PC-3 (cell line): Measurements from ENCODE around the gene AGAP1. TPM values are rescaled to one million over a fixed set of nuclear protein-coding genes. Genes with fewer than 3 reads are reported as not detected.

Experiments
- ATAC-seq: fragments of 200-7000 bp; cut with Tn5 transposase; 2 replicates; pipeline ENCODE4 v1.9.1; 2020; ENCODE audit warnings: mild to moderate bottlenecking, moderate library complexity
- BruUV-seq: library from RNA; stranded (reverse); fragments of 400-500 nt; replicated peaks from 2 replicates; lab custom pipeline; 2021; lab: Mats Ljungman, UMichigan
- CTCF ChIA-PET: fragments of 300-600 bp; sonication (Branson Sonifier 250); formaldehyde crosslinking; loops from one replicate; lab custom pipeline; 2022; ENCODE audit warnings: antibody characterized with exemption; lab: Charles Lee
- POLR2A ChIA-PET: fragments of 300-600 bp; sonication (Branson Sonifier 250); formaldehyde crosslinking; loops from one replicate; lab custom pipeline; 2022; ENCODE audit warnings: antibody characterized with exemption; ENCODE audit not compliant: unreplicated experiment; lab: Charles Lee
- DNase-seq: peaks from one replicate; pipeline ENCODE4 v3.0.0-alpha.2; 2015
- H2AFZ ChIP-seq: fragments of 300-600 bp; sonication (generic); 2 replicates; pipeline ENCODE4 v1.6.0; 2016; ENCODE audit warnings: antibody characterized with exemption, low read length
- H3F3A ChIP-seq: fragments of 300-600 bp; sonication (generic); one replicate; pipeline ENCODE4 v1.6.0; 2017; ENCODE audit warnings: antibody characterized with exemption, low read length, control low read depth, mild to moderate bottlenecking; ENCODE audit not compliant: unreplicated experiment
- H3K27ac ChIP-seq: fragments of 300-600 bp; sonication (generic); 2 replicates; pipeline ENCODE4 v1.5.1; 2016; ENCODE audit warnings: mild to moderate bottlenecking, low read length
- H3K27me3 ChIP-seq: fragments of 300-600 bp; sonication (generic); 2 replicates; pipeline ENCODE4 v1.6.1; 2016; ENCODE audit warnings: low read length, mixed read lengths
- H3K36me3 ChIP-seq: fragments of 300-600 bp; sonication (generic); 2 replicates; pipeline ENCODE4 v1.6.1; 2016; ENCODE audit warnings: low read depth, mixed run types, low read length, mixed read lengths
- H3K4me1 ChIP-seq: fragments of 300-600 bp; sonication (generic); 2 replicates; pipeline ENCODE4 v1.5.1; 2016; ENCODE audit warnings: low read length; ENCODE audit not compliant: insufficient read depth
- H3K4me2 ChIP-seq: fragments of 300-600 bp; sonication (generic); 2 replicates; pipeline ENCODE4 v1.6.0; 2016; ENCODE audit warnings: low read length
- H3K4me3 ChIP-seq: fragments of 300-600 bp; sonication (generic); 2 replicates; pipeline ENCODE4 v1.5.1; 2016; ENCODE audit warnings: mild to moderate bottlenecking, low read length, mixed read lengths
- H3K79me2 ChIP-seq: fragments of 300-600 bp; sonication (generic); 2 replicates; pipeline ENCODE4 v1.6.1; 2017; ENCODE audit warnings: low read length, mixed read lengths
- H3K9ac ChIP-seq: fragments of 300-600 bp; sonication (generic); 2 replicates; pipeline ENCODE4 v1.6.0; 2016; ENCODE audit warnings: mild to moderate bottlenecking, low read length
- H3K9me2 ChIP-seq: fragments of 300-600 bp; sonication (generic); replicated peaks from 2 replicates; pipeline ENCODE4 v1.6.1; 2016; ENCODE audit warnings: mixed run types, low read length, mixed read lengths
- H3K9me3 ChIP-seq: fragments of 300-600 bp; sonication (generic); 2 replicates; pipeline ENCODE4 v1.6.1; 2016; ENCODE audit warnings: low read length, mixed read lengths
- H4K20me1 ChIP-seq: fragments of 300-600 bp; sonication (generic); 2 replicates; pipeline ENCODE4 v1.6.1; 2016; ENCODE audit warnings: low read length, mixed read lengths
- CTCF ChIP-seq: fragments of 300-600 bp; sonication (generic); conservative IDR thresholded peaks from 2 replicates; pipeline ENCODE4 v1.5.1; 2017; ENCODE audit warnings: antibody characterized with exemption, low read depth, mild to moderate bottlenecking, low read length
- EZH2 ChIP-seq: fragments of 300-600 bp; sonication (generic); IDR thresholded peaks from one replicate; pipeline ENCODE4 v1.6.1; 2017; ENCODE audit warnings: antibody characterized with exemption, mild to moderate bottlenecking, low read length; ENCODE audit not compliant: unreplicated experiment
- EZH2phosphoT487 ChIP-seq: fragments of 300-600 bp; sonication (generic); IDR thresholded peaks from 2 replicates; pipeline ENCODE4 v1.6.1; 2018; ENCODE audit warnings: mild to moderate bottlenecking, antibody characterized with exemption, low read length, borderline replicate concordance
- intact Hi-C: fragments of 100-400 bp; cut with micrococcal nuclease; formaldehyde crosslinking; loops from 2 replicates; pipeline ENCODE4 v1.9.0; 2023
- total RNA-seq: library from RNA; depleted of rRNA; stranded (reverse); fragments of >200 nt; gene quantifications from 2 replicates; pipeline ENCODE4 v1.2.3, GENCODE V29; 2014

Gene AGAP1
- total RNA-seq, 1 experiment from 2014 or later: 31.0 TPM

GRCh38 chr2:235512699-235513053 lies 18.8 kb downstream of the AGAP1 start:
- intact Hi-C loops: no loop called here
- Histone ChIP-seq H3K4me3 (no peak overlapping the region), H3K9ac (no peak overlapping the region), H3F3A (no peaks in the 10 kb centered on the region), H2AFZ (no peak overlapping the region), H3K4me2 (no peak overlapping the region), H3K27me3 (no peaks in the 10 kb centered on the region), H4K20me1 (peaks cover 11% of the 10 kb centered on the region; the same call in 1 of the 2 replicates), H3K4me1 (peaks cover 14% of the 10 kb centered on the region), H3K36me3 (no peaks in the 10 kb centered on the region), H3K27ac (no peak overlapping the region), H3K79me2 (peaks cover 99% of the 10 kb centered on the region), H3K9me3 (no peaks in the 10 kb centered on the region), H3K9me2 (no peaks in the 10 kb centered on the region)
- no TSS peak for BruUV-seq
- ChIA-PET CTCF (no interaction called here), POLR2A (no interaction called here)
- TF ChIP-seq CTCF (no peak), EZH2 (no peak), EZH2phosphoT487 (no peak)
- ATAC-seq (no peak), DNase-seq (no peak)

GRCh38 chr2:235513984-235514626 lies 20.3 kb downstream of the AGAP1 start:
- H3K4me1 ChIP-seq: peaks cover 25% of the 10 kb centered on the region

More at GRCh38 chr2:235513984-235514626, 20.3 kb downstream of the AGAP1 start:
- no peaks in the 10 kb centered on the region for H3K9me3 ChIP-seq
- DNase-seq (no peak), ATAC-seq (no peak)
- intact Hi-C loops: no loop called here
- H3K4me3 ChIP-seq: no peak overlapping the region
- no peak overlapping the region for H3K9ac ChIP-seq
- no peak overlapping the region for H2AFZ ChIP-seq
- H3K79me2 ChIP-seq: peaks cover 99% of the 10 kb centered on the region
- CTCF ChIA-PET: no interaction called here
- peaks cover 16% of the 10 kb centered on the region; the same call in 1 of the 2 replicates for H4K20me1 ChIP-seq
- no peaks in the 10 kb centered on the region for H3K36me3 ChIP-seq
- H3K27me3 ChIP-seq: no peaks in the 10 kb centered on the region
- TF ChIP-seq CTCF (no peak), EZH2phosphoT487 (no peak), EZH2 (no peak)
- POLR2A ChIA-PET: no interaction called here
- H3F3A ChIP-seq: no peaks in the 10 kb centered on the region
- no peak overlapping the region for H3K4me2 ChIP-seq
- no peaks in the 10 kb centered on the region for H3K9me2 ChIP-seq
- no peak overlapping the region for H3K27ac ChIP-seq
- no TSS peak for BruUV-seq
